Mucosa of rectum (tissue), 2 donors: ENCODE data around the gene FOXL3.

ENCODE experiments used
- H3K27ac ChIP-seq, 2 donors: one replicate each; pipeline ENCODE4 v1.7.0; 2013; ENCODE audit warnings: inconsistent platforms in 2 of 2, low read depth in 2 of 2, low read length in 2 of 2
- H3K27me3 ChIP-seq, 2 donors: one replicate each; pipeline ENCODE4 v1.7.0; 2013; ENCODE audit warnings: low read length in 2 of 2; ENCODE audit not compliant: control insufficient read depth in 2 of 2, insufficient read depth in 2 of 2
- H3K36me3 ChIP-seq, 2 donors: one replicate each; pipeline ENCODE4 v1.7.0; 2013; ENCODE audit warnings: low read length in 2 of 2; ENCODE audit not compliant: control insufficient read depth in 2 of 2, insufficient read depth in 2 of 2
- H3K4me1 ChIP-seq, 2 donors: one replicate each; pipeline ENCODE4 v1.7.0; 2013; ENCODE audit warnings: low read length in 2 of 2, mild to moderate bottlenecking in 1 of 2; ENCODE audit not compliant: control insufficient read depth in 2 of 2, insufficient read depth in 2 of 2
- H3K4me3 ChIP-seq, 2 donors: one replicate each; pipeline ENCODE4 v1.7.0; 2013; ENCODE audit warnings: low read length in 2 of 2
- H3K9ac ChIP-seq, 2 donors: one replicate each; pipeline ENCODE4 v1.7.0; 2013; ENCODE audit warnings: low read length in 2 of 2, low read depth in 1 of 2, mild to moderate bottlenecking in 1 of 2
- H3K9me3 ChIP-seq, 2 donors: one replicate each; pipeline ENCODE4 v1.7.0; 2013; ENCODE audit warnings: low read length in 2 of 2; ENCODE audit not compliant: control insufficient read depth in 2 of 2
- donor health status: healthy.
- donor health status: Normal muscosa, but diverticular disease.

The FOXL3 gene

DNA sequence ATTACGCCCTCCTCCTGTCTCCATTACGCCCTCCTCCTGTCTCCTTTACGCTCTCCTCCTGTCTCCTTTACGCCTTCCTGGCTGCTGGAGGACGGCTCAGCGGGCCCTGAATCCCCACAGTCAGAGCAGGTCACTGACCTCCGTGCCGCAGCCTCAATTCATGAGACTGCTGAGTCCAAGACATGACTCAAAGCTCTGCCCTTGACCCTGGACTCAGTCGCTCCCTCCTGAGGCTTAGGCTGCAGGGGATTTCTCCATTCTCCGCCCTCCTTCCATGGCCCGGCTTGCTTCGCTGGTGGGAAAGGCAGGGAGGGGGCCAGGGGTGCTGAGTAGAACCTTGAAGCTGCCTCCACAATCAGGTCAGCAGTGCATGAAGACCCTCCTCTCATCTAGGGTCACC, 21.0 kb upstream of the FOXL3 start:
- no peak overlapping the region for H3K9ac ChIP-seq
- no peak overlapping the region for H3K27ac ChIP-seq
- no peaks in the 10 kb centered on the region for H3K27me3 ChIP-seq
- peaks cover 6 to 14% of the 10 kb centered on the region in 2 donors for H3K4me1 ChIP-seq
- H3K36me3 ChIP-seq, result no peaks in the 10 kb centered on the region
- H3K4me3 ChIP-seq, result no peak overlapping the region
- H3K9me3 ChIP-seq, result peaks cover 0 to 3% of the 10 kb centered on the region in 2 donors

DNA sequence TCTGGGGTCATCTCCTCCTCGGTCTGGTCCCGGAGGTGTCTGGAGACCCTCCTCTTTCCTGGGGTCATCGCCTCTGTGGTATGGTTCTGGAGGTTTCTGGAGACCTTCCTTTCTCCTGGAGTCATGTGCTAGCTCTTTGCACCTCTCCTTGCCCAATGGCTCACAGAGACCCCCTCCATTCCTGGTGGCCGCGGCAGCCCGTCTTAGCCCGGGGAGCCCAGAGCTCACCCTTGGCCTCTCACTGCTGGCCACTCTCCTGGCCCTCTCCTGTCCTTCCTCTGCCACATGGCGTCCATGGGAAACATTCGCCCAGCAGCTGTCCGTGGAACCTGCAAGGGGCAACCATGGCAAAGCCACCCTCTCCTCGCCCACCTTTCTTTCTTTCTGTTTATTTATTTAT, 20.2 kb upstream of the FOXL3 start:
- Histone ChIP-seq H3K4me3 (no peak overlapping the region), H3K36me3 (no peaks in the 10 kb centered on the region), H3K9ac (no peak overlapping the region), H3K4me1 (peaks cover 0 to 7% of the 10 kb centered on the region in 2 donors), H3K9me3 (peaks cover 0 to 3% of the 10 kb centered on the region in 2 donors), H3K27me3 (no peaks in the 10 kb centered on the region), H3K27ac (no peak overlapping the region)

DNA sequence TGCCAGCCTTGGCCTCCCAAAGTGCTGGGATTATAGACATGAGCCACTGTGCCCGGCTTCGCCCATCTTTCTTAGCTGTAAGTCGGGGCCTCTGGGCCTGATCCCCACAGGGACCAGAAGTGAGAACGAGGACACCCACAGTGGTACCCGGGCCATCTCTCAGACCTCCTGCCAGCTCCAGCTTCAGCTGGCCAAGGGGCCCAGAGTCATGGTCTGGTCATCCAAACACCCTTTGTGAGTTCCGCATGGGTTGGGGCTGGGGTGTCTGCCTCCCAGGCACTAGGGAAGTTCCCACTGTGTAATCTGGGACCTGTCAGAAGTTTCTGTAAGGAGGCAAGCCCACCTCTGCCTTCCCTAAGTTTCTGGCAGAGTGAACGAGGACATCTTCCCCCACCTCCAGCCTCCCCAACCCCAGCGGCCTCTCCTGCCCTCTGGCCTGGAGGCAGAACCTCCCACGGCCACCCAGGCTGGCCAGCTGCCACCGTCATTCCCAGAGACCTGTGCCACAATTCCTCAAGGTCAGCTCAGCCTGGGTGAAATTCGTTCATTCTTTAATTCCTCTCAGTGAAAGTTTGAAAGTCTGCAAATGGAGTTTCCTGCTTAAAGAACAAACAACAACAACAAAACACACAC, 19.5 kb upstream of the FOXL3 start:
- Histone ChIP-seq H3K4me3 (no peak overlapping the region), H3K9ac (no peak overlapping the region), H3K27me3 (no peaks in the 10 kb centered on the region), H3K4me1 (no peaks in the 10 kb centered on the region), H3K27ac (no peak overlapping the region), H3K36me3 (no peaks in the 10 kb centered on the region), H3K9me3 (peaks cover 0 to 3% of the 10 kb centered on the region in 2 donors)

DNA sequence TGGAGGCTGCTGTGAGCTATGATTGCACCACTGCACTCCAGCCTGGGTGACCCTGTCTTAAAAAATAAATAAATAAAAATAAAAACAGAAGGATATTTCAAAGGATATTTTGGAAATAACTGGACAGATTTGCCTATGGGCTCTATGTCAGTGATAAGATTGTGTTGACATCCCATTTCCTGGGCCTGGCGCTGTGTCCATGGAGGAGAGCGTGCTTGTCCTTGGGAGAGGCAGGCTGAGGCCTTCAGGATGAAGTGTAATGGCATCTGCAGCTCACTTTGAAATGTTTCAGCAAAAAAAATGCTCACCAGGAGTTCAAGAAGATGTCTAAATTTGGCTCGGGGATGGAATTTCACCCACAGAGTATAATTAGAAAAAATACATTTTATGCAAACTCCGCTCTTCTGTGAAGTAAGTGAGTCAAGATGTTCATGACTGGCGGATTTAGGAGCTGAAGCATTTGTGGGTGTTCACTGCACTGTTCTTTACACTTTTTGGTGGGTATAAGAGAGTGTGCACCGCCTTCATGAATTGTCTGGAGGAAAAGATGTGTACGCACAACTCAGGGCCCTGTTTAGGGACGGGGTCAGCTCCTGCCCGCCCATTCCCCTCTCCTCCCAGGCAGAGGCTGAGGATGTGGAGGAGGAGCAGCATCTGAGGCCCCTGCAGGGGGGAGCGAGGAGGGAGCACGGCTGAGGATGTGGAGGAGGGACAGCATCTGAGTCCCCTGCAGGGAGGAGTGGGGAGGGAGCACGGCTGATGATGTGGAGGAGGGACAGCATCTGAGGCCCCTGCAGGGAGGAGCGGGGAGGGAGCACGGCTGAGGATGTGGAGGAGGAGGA, 18.5 kb upstream of the FOXL3 start:
- Histone ChIP-seq H3K36me3 (no peaks in the 10 kb centered on the region), H3K9ac (no peak overlapping the region), H3K27me3 (no peaks in the 10 kb centered on the region), H3K27ac (no peak overlapping the region), H3K9me3 (peaks cover 0 to 3% of the 10 kb centered on the region in 2 donors), H3K4me1 (no peaks in the 10 kb centered on the region), H3K4me3 (no peak overlapping the region)

DNA sequence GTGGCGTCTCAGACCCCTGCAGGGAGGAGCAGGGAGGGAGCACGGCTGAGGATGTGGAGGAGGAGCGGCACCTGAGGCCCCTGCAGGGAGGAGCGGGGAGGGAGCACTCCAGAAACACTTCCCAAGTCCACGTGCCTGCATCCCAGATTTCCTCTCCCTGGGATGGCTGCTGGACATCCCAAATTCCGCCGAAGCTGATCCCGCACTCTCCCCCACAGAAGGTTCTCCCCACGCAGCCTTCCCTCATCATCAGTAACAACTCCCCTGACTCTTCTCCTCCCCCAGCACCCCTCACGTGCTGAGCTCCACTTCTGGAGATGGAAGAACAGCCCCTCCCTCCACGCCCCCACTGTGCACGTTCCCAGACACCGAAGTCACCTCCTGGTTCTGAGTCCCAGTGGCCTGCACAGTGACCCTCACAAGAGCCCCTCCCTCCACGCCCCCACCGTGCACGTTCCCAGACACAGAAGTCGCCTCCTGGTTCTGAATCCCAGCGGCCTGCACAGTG, 17.8 kb upstream of the FOXL3 start:
- Histone ChIP-seq H3K4me3 (no peak overlapping the region), H3K4me1 (no peaks in the 10 kb centered on the region), H3K27ac (no peak overlapping the region), H3K36me3 (no peaks in the 10 kb centered on the region), H3K9ac (no peak overlapping the region), H3K9me3 (peaks cover 0 to 3% of the 10 kb centered on the region in 2 donors), H3K27me3 (no peaks in the 10 kb centered on the region)

DNA sequence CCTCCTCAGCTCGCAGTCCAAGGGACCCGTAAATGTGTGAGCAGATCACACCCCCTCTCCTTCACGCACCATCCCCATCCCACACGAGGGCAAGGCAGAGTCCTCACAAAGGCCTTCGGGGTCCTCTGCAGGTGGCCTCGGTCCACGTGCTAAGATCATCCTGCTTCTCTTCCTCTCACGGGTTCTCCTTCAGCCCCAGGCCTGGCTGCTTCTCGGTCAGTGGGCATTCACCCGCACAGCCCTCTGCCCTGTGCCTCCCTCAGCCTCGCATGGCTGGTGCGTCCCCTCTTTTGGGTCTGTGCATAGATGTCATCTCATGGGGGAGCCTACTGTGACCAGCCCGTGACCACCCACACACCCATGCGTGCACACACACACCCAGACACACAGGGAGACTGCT, 17.3 kb upstream of the FOXL3 start:
- Histone ChIP-seq H3K4me1 (no peaks in the 10 kb centered on the region), H3K36me3 (no peaks in the 10 kb centered on the region), H3K9ac (no peak overlapping the region), H3K27me3 (no peaks in the 10 kb centered on the region), H3K9me3 (peaks cover 0 to 3% of the 10 kb centered on the region in 2 donors), H3K4me3 (no peak overlapping the region), H3K27ac (no peak overlapping the region)

DNA sequence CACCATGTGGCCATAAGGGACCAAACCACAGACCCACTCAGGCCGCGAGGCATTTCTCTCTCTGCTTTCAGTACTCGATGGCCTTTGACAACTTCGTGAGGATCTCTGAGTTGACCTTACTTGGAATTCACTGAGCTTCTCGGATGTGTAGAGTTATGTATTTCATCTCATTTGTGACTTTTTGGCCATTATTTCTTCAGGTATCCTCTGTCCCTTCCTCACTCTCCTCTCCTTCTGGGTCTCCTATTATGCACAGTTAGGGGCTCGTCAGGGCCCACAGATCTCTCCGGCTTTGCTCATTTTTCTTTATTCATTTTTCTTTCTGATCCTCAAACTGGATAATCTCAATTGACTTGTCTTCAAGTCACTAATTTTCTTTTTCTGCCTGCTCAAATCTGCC, 16.6 kb upstream of the FOXL3 start:
- Histone ChIP-seq H3K9ac (no peak overlapping the region), H3K4me3 (no peak overlapping the region), H3K9me3 (peaks cover 0 to 3% of the 10 kb centered on the region in 2 donors), H3K27ac (no peak overlapping the region), H3K27me3 (no peaks in the 10 kb centered on the region), H3K4me1 (no peaks in the 10 kb centered on the region), H3K36me3 (no peaks in the 10 kb centered on the region)

DNA sequence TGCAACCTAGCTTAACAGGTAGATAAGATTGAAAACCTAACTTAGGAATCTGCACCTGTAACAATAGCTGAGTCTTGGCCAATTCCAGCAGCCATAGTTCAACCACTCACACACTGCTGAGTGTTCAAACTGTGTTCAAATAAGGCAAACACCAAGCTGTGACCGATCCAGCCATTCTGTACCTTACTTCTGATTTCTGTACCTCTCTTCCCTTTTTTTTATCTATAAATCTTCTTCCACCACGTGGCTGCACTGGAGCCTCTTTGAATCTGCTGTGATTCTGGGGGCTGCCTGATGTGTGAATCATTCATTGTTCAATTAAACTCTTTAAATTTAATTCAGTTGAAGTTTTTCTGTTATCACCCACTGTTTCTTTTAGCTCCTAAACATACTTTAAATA, 15.7 kb upstream of the FOXL3 start:
- no peaks in the 10 kb centered on the region for H3K27me3 ChIP-seq
- peaks cover 0 to 3% of the 10 kb centered on the region in 2 donors for H3K9me3 ChIP-seq
- H3K9ac ChIP-seq, result no peak overlapping the region
- H3K4me1 ChIP-seq, result no peaks in the 10 kb centered on the region
- no peak overlapping the region for H3K4me3 ChIP-seq
- H3K36me3 ChIP-seq, result no peaks in the 10 kb centered on the region
- no peak overlapping the region for H3K27ac ChIP-seq

DNA sequence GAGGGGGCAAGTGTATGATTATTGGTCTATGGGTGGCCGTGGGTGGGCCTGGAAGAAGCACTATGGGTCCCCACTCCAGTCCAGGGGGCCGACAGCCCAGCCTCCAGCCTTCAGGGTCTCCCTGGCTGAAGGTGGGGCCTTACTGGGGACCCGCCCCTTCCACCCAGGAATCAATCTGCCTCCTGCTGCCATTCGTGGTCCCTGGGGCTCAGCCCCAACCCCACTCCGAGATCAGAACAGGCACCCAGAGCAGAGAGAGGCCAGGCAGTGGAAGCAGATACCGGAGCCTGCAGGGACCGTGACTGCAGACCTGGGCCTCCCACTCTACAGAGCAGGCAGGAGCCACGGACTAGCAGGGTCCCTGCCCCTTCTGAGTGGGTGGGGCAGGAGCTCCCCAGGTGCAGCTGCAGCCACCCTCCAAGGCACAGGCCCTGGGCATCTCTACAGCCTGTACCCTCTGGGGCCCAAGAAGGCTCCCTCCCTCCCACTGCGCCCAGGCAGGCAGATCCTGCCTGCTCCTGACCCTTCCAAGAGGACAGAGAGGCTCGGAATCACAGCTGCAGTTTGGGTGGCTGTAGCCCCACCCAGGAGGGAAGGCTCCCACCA, 13.6 kb upstream of the FOXL3 start:
- no peak overlapping the region for H3K4me3 ChIP-seq
- H3K4me1 ChIP-seq, result no peaks in the 10 kb centered on the region
- peaks cover 0 to 3% of the 10 kb centered on the region in 2 donors for H3K9me3 ChIP-seq
- no peaks in the 10 kb centered on the region for H3K27me3 ChIP-seq
- no peak overlapping the region for H3K9ac ChIP-seq
- H3K36me3 ChIP-seq, result no peaks in the 10 kb centered on the region
- no peak overlapping the region for H3K27ac ChIP-seq

DNA sequence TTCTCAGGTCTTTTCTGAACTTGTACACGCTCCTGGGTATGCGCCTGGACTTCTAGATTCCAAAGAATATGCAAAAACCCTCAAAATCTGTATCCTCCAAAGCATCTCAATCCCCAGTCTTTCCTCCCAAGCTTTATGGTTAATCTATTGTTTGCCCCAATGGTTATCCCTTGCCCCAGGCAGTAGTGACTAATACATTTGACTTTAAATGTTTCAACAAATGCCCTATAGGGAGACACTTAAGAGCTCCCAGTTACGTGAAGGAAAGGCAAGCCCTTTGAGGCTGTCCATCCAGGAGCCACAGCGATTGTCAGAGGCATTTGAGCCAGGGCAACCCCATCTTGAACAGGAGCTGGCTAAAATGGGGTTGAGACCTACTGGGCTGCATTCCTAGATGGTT, 12.7 kb upstream of the FOXL3 start:
- no peaks in the 10 kb centered on the region for H3K27me3 ChIP-seq
- H3K9me3 ChIP-seq, result peaks cover 0 to 3% of the 10 kb centered on the region in 2 donors
- no peak overlapping the region for H3K9ac ChIP-seq
- no peaks in the 10 kb centered on the region for H3K4me1 ChIP-seq
- no peaks in the 10 kb centered on the region for H3K36me3 ChIP-seq
- H3K4me3 ChIP-seq, result no peak overlapping the region
- H3K27ac ChIP-seq, result no peak overlapping the region
